Neural progenitor cell (in vitro differentiated cells): ENCODE measurements around the gene KMT2C.

Experiments used
- EZH2 ChIP-seq: fragments of 200-600 bp; sonication (generic); IDR thresholded peaks from 2 replicates; pipeline ENCODE4 v1.6.1; 2017; ENCODE audit warnings: antibody characterized with exemption, mild to moderate bottlenecking, moderate library complexity
- EZH2phosphoT487 ChIP-seq: fragments of 200-600 bp; sonication (generic); IDR thresholded peaks from 2 replicates; pipeline ENCODE4 v1.6.1; 2017; ENCODE audit warnings: antibody characterized with exemption
- TF ChIP-seq, protein P1 (sequence below): fragments of 200-600 bp; sonication (generic); IDR thresholded peaks from 2 replicates; pipeline ENCODE4 v1.5.1; 2017; ENCODE audit warnings: antibody characterized with exemption, mild to moderate bottlenecking

DNA sequence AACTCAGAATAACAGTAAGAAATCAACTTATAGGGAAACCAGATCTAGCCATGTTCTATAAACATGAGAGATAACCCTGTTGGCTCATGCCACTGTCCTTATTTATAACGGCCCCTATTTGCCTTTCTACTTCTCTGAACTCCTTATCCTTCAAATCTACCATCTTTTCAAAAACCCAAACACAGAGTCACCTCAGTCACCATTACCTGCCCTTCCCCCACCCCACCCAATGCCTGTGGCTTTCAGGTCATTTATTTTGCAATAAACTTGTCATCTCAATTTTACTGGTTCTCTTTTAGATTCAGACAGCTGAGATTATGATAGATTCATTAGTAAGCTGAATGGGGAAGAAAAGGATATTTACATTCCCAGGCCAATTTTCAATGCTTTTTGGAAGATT lies 53.6 kb downstream of the KMT2C start:
- TF ChIP-seq, protein P1, sequence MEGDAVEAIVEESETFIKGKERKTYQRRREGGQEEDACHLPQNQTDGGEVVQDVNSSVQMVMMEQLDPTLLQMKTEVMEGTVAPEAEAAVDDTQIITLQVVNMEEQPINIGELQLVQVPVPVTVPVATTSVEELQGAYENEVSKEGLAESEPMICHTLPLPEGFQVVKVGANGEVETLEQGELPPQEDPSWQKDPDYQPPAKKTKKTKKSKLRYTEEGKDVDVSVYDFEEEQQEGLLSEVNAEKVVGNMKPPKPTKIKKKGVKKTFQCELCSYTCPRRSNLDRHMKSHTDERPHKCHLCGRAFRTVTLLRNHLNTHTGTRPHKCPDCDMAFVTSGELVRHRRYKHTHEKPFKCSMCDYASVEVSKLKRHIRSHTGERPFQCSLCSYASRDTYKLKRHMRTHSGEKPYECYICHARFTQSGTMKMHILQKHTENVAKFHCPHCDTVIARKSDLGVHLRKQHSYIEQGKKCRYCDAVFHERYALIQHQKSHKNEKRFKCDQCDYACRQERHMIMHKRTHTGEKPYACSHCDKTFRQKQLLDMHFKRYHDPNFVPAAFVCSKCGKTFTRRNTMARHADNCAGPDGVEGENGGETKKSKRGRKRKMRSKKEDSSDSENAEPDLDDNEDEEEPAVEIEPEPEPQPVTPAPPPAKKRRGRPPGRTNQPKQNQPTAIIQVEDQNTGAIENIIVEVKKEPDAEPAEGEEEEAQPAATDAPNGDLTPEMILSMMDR, result no peak
- TF ChIP-seq EZH2 (no peak), EZH2phosphoT487 (no peak)
